Common myeloid progenitor, CD34-positive (primary cell): ENCODE results near the gene MGAT4C.

Experiments used
- CTCF ChIA-PET: fragments of 350-600 bp; sonication (Branson Sonifier 250); formaldehyde crosslinking; loops from one replicate; lab custom pipeline; 2021; ENCODE audit warnings: antibody characterized with exemption; lab: Charles Lee
- POLR2A ChIA-PET: fragments of 350-600 bp; sonication (Branson Sonifier 250); formaldehyde crosslinking; loops from one replicate; lab custom pipeline; 2021; ENCODE audit warnings: antibody characterized with exemption; lab: Charles Lee
- DNase-seq, 3 donors: peaks; one replicate each; pipeline versions ENCODE4 v3.0.0 to v3.0.0-alpha.2; 2013
- H3K27ac ChIP-seq, 2 experiments: 1 replicate in 1 of 2; 2 replicates in 1 of 2; pipeline ENCODE4 v1.7.0; 2013; ENCODE audit warnings: inconsistent platforms in 2 of 2, low read length in 2 of 2, mild to moderate bottlenecking in 2 of 2, low read depth in 1 of 2, moderate library complexity in 1 of 2; ENCODE audit not compliant: severe bottlenecking in 2 of 2, insufficient read depth in 1 of 2, poor library complexity in 1 of 2
- H3K27me3 ChIP-seq, 5 experiments: replicated peaks in 2 of 5; 1 replicate in 3 of 5; 2 replicates in 2 of 5; pipeline versions ENCODE4 v1.6.1 to v1.7.0; 2013; ENCODE audit warnings: low read length in 4 of 5, mild to moderate bottlenecking in 2 of 5, moderate library complexity in 2 of 5, inconsistent platforms in 1 of 5; ENCODE audit not compliant: insufficient read depth in 5 of 5, control insufficient read depth in 4 of 5
- H3K36me3 ChIP-seq, 4 experiments: 1 replicate in 2 of 4; 2 replicates in 2 of 4; pipeline versions ENCODE4 v1.6.1 to v1.7.0; 2013; ENCODE audit warnings: low read length in 3 of 4, control low read depth in 1 of 4, mild to moderate bottlenecking in 1 of 4; ENCODE audit not compliant: control insufficient read depth in 4 of 4, insufficient read depth in 4 of 4
- H3K4me1 ChIP-seq, 4 experiments: 1 replicate in 3 of 4; 2 replicates in 1 of 4; pipeline versions ENCODE4 v1.6.1 to v1.7.1; 2013; ENCODE audit warnings: low read length in 3 of 4, mild to moderate bottlenecking in 3 of 4, control low read depth in 1 of 4, inconsistent platforms in 1 of 4, moderate library complexity in 1 of 4; ENCODE audit not compliant: control insufficient read depth in 4 of 4, insufficient read depth in 4 of 4; ENCODE audit errors: control extremely low read depth in 1 of 4
- H3K4me3 ChIP-seq, 7 experiments: 1 replicate in 4 of 7; 2 replicates in 3 of 7; pipeline versions ENCODE4 v1.5.1 to v1.7.0; 2013; ENCODE audit warnings: mild to moderate bottlenecking in 7 of 7, low read length in 6 of 7, moderate library complexity in 6 of 7, inconsistent platforms in 2 of 7, low read depth in 2 of 7, control low read depth in 1 of 7; ENCODE audit not compliant: insufficient read depth in 4 of 7, control insufficient read depth in 1 of 7; ENCODE audit errors: extremely low read depth in 1 of 7
- H3K9me3 ChIP-seq, 5 experiments: 1 replicate in 4 of 5; 2 replicates in 1 of 5; pipeline versions ENCODE4 v1.6.1 to v1.7.1; 2013; ENCODE audit warnings: low read length in 4 of 5, mild to moderate bottlenecking in 2 of 5, inconsistent platforms in 1 of 5, low read depth in 1 of 5, moderate library complexity in 1 of 5; ENCODE audit not compliant: control insufficient read depth in 4 of 5, insufficient read depth in 2 of 5; ENCODE audit errors: control extremely low read depth in 1 of 5
- WGBS: methylation state at CpG from one replicate; pipeline ENCODE4 v1.1.5; 2013; ENCODE audit not compliant: insufficient coverage; 5-methylcytosine and 5-hydroxymethylcytosine counted together

The MGAT4C gene

DNA sequence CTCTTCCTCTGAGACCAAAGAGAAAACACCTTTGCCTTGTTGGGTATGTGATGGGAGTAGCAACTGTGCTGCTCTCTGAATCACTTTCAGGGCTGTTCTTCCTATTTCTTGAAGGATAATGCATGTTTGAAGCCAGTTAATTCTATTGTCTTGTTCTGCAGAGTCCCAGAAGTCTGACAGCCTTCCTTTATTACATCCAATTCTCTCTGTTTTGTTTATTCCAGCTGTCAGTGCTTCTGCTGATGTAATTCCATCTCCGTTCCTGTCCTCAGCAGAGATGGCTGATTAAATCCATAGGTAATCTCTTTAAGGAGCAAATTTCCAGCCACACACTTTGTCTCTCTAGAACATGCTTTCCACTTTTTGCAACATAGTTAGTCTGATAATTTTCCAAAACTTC, 59.7 kb downstream of the MGAT4C start:
- H3K27ac ChIP-seq: no peak overlapping the region
- no peaks in the 10 kb centered on the region for H3K27me3 ChIP-seq
- CTCF ChIA-PET: no interaction called here
- POLR2A ChIA-PET: no interaction called here
- H3K4me1 ChIP-seq: no peaks in the 10 kb centered on the region
- no peaks in the 10 kb centered on the region for H3K9me3 ChIP-seq
- WGBS: 89% methylated on average over 1 of the region's 1 CpG
- DNase-seq: no peak
- no peaks in the 10 kb centered on the region for H3K36me3 ChIP-seq
- H3K4me3 ChIP-seq: no peak overlapping the region

DNA sequence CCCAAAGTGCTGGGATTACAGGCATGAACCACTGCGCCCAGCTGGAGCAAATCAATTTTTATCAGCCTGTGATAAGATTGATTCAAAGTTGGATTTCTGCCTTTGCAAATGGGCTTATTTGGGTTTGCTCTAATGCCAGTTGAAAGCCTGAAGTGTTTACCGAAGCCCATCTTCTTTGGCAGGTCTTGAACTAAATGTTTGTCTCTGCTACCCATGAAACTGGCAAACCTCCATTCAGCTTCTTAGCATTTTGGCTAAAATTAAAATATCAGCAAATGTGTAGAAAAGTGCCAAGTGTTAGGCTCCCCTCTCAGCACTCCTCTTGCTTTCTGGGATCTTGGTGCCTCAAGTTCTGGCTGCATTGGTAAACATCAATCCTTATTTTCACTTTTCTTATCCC, 61.5 kb downstream of the MGAT4C start:
- no peak for DNase-seq
- 100% methylated on average over 1 of the region's 2 CpGs for WGBS
- H3K4me3 ChIP-seq: no peak overlapping the region
- H3K27ac ChIP-seq: no peak overlapping the region
- H3K36me3 ChIP-seq: no peaks in the 10 kb centered on the region
- ChIA-PET POLR2A (no interaction called here), CTCF (no interaction called here)
- no peaks in the 10 kb centered on the region for H3K4me1 ChIP-seq
- H3K9me3 ChIP-seq: no peaks in the 10 kb centered on the region
- H3K27me3 ChIP-seq: no peaks in the 10 kb centered on the region

- no peak for DNase-seq
- WGBS: no CpG with 5 or more reads among the region's 1 CpG
- Histone ChIP-seq H3K27ac (no peak overlapping the region), H3K4me1 (no peaks in the 10 kb centered on the region), H3K27me3 (no peaks in the 10 kb centered on the region), H3K4me3 (no peak overlapping the region), H3K36me3 (no peaks in the 10 kb centered on the region), H3K9me3 (no peaks in the 10 kb centered on the region)
- CTCF ChIA-PET: no interaction called here
- POLR2A ChIA-PET: no interaction called here
Measured at GRCh38 chr12:86193931-86194330, 62.3 kb downstream of the MGAT4C start.

DNA sequence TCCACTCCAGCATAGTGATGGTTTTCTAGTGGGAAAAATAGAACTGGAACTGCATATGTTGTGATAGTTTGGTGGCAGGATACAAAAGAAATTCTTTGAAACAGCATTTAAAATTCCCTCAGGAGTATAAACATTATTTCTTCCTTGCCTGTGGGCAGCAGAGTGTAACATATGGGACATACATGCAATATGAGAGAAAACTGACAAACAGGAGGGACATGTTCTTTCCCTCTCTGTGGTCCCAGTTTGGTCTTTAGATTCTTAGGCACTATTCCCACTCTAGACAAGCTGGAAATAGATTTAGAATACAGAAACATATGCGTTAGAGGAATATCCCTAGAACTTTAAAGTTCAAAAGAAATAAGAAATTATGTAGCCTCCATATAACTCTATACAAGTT, 68.0 kb downstream of the MGAT4C start:
- Histone ChIP-seq H3K27ac (no peak overlapping the region), H3K9me3 (no peaks in the 10 kb centered on the region), H3K27me3 (no peaks in the 10 kb centered on the region), H3K4me3 (no peak overlapping the region), H3K4me1 (no peaks in the 10 kb centered on the region), H3K36me3 (no peaks in the 10 kb centered on the region)
- CTCF ChIA-PET: no interaction called here
- no CpG with 5 or more reads among the region's 1 CpG for WGBS
- POLR2A ChIA-PET: no interaction called here
- no peak for DNase-seq

- Histone ChIP-seq H3K27me3 (no peaks in the 10 kb centered on the region), H3K4me1 (no peaks in the 10 kb centered on the region), H3K9me3 (no peaks in the 10 kb centered on the region), H3K4me3 (no peak overlapping the region), H3K36me3 (no peaks in the 10 kb centered on the region), H3K27ac (no peak overlapping the region)
- ChIA-PET CTCF (no interaction called here), POLR2A (no interaction called here)
- DNase-seq: no peak
- WGBS: 90% methylated on average over 2 of the region's 2 CpGs
Measured at GRCh38 chr12:86186449-86186848, 69.7 kb downstream of the MGAT4C start.

- ChIA-PET POLR2A (no interaction called here), CTCF (no interaction called here)
- Histone ChIP-seq H3K4me3 (no peak overlapping the region), H3K9me3 (no peaks in the 10 kb centered on the region), H3K27me3 (no peaks in the 10 kb centered on the region), H3K36me3 (no peaks in the 10 kb centered on the region), H3K27ac (no peak overlapping the region), H3K4me1 (no peaks in the 10 kb centered on the region)
- whole genome bisulfite sequencing: 100% methylated on average over 1 of the region's 1 CpG
- DNase-seq: no peak
Measured at GRCh38 chr12:86179855-86180254, 76.3 kb downstream of the MGAT4C start.

- Histone ChIP-seq H3K4me3 (no peak overlapping the region), H3K36me3 (no peaks in the 10 kb centered on the region), H3K4me1 (no peaks in the 10 kb centered on the region), H3K27ac (no peak overlapping the region), H3K27me3 (no peaks in the 10 kb centered on the region), H3K9me3 (no peaks in the 10 kb centered on the region)
- no CpG with 5 or more reads among the region's 2 CpGs for WGBS
- DNase-seq: no peak
- POLR2A ChIA-PET: no interaction called here
- CTCF ChIA-PET: no interaction called here
Measured at GRCh38 chr12:86174188-86174587, 82.0 kb downstream of the MGAT4C start.
